Peyer's patch (tissue), 4 donors: Measurements from ENCODE around the gene FAU.

Experiments
- CTCF ChIP-seq, 6 experiments: fragments of 450-650 bp in 4 of 6; fragments of 200-600 bp in 2 of 6; sonication (generic) in 1 of 6; IDR thresholded peaks; one replicate each; pipeline ENCODE4 v1.5.1; 2017 to 2019; ENCODE audit warnings: antibody characterized with exemption in 6 of 6, mild to moderate bottlenecking in 3 of 6, moderate library complexity in 1 of 6
- POLR2A ChIP-seq, 2 donors: fragments of 450-650 bp; IDR thresholded peaks; one replicate each; pipeline ENCODE4 v1.5.1; 2017; ENCODE audit warnings: antibody characterized with exemption in 2 of 2, mild to moderate bottlenecking in 2 of 2, moderate library complexity in 2 of 2

- TF ChIP-seq POLR2A (IDR thresholded peaks at IDR 0.05) (no peak), CTCF (IDR thresholded peaks at IDR 0.05) (no peak)
Observed at GRCh38 chr11:65086809-65087208, 35.1 kb downstream of the FAU start.
